HCT116 (cell line): ENCODE measurements around the gene OR6S1.

Experiments
- CEBPB ChIP-seq: IDR thresholded peaks from 2 replicates; pipeline ENCODE4 v1.6.1; 2012; ENCODE audit warnings: low read depth
- CTCF ChIP-seq, 3 experiments: fragments of 200-600 bp in 1 of 3; sonication (generic) in 1 of 3; IDR thresholded peaks in 2 of 3; conservative IDR thresholded peaks in 1 of 3; 2 replicates each; pipeline ENCODE4 v1.5.1; 2012 to 2017; ENCODE audit warnings: low read depth in 2 of 3, low read length in 2 of 3, antibody characterized with exemption in 1 of 3, borderline replicate concordance in 1 of 3, control low read depth in 1 of 3, mild to moderate bottlenecking in 1 of 3, mixed read lengths in 1 of 3, mixed run types in 1 of 3, moderate library complexity in 1 of 3; ENCODE audit not compliant: insufficient read depth in 1 of 3
- MAX ChIP-seq: IDR thresholded peaks from 2 replicates; pipeline ENCODE4 v1.6.1; 2012
- SIN3A ChIP-seq: IDR thresholded peaks from 2 replicates; pipeline ENCODE4 v1.6.1; 2012; ENCODE audit warnings: low read depth

GRCh38 chr14:20622816-20623291 lies 18.6 kb downstream of the OR6S1 start:
- TF ChIP-seq CTCF (IDR thresholded peaks at IDR 0.05 in 2 of 3, conservative IDR thresholded peaks at IDR 0.05 in 1 of 3; ENCODE audit: borderline replicate concordance in 1 of 3, insufficient read depth in 1 of 3, low read depth in 2 of 3, low read length in 2 of 3): no peak
- TF ChIP-seq SIN3A: no peak
- TF ChIP-seq MAX: no peak
- no peak for TF ChIP-seq CEBPB
